ENCODE results near the gene KIR3DL3. TPM values are rescaled to one million over a fixed set of nuclear protein-coding genes. Genes with fewer than 3 reads are reported as not detected.
"Not testable (repeated sequence)": the region's sequence is repeated elsewhere in the genome, so short reads cannot be mapped to it uniquely, and the experiment has no call there.

Gene KIR3DL3
- total RNA-seq, 2 donors from 2014 or later: not detected

GRCh38 chr19:54741950-54742349 is 17.7 kb downstream of the KIR3DL3 start:
- H3K36me3 Mint-ChIP-seq (ENCODE audit: insufficient read depth in 2 of 2); ATAC-seq (replicated peaks in 1 of 2); DNase-seq; H3K9me3 Mint-ChIP-seq; H3K4me1 Mint-ChIP-seq (ENCODE audit: low read depth); H3K4me3 Mint-ChIP-seq; H3K27me3 Mint-ChIP-seq (ENCODE audit: low read depth); H3K27ac Mint-ChIP-seq: not testable (repeated sequence)

GRCh38 chr19:54744080-54744479 is 19.8 kb downstream of the KIR3DL3 start:
- not testable (repeated sequence) for H3K4me1 Mint-ChIP-seq (ENCODE audit: low read depth); ATAC-seq (replicated peaks in 1 of 2); H3K27me3 Mint-ChIP-seq (ENCODE audit: low read depth); H3K9me3 Mint-ChIP-seq; DNase-seq; H3K27ac Mint-ChIP-seq; H3K4me3 Mint-ChIP-seq; H3K36me3 Mint-ChIP-seq (ENCODE audit: insufficient read depth in 2 of 2)

DNA sequence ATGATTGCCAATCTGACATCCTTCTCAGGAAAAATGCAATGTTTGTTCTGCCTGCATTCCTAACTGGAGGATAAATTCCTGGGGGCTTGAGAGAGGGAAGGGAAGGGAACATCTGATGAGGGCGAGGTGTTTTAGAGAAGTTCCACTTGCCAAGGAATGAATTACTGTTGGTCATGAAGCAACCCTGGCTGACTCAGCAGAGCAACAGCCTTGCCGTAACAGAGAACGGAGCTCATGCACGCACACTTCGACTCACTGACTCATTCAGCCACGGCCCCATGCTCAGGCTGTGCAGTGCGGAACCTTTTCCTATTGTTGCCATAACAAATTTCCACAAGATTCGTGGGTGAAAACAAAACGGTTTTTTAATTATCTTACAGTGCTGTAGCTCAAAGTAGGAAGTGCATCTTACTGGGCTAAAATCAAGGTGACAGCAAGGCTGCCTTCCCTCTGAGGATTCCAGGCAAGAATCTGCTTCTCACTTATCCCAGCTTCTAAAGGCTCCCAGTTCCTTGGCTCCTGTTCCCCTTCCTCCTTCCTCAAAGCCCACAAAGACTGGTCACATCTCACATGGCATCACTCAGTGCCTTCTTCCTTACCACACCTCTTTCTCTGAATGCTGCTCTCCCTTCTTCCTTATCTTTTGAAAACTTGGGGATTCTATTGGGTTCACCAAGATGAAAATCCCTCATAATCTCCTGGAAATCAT is 23.5 kb downstream of the KIR3DL3 start:
- ATAC-seq (replicated peaks in 1 of 2); H3K27me3 Mint-ChIP-seq (ENCODE audit: low read depth); H3K36me3 Mint-ChIP-seq (ENCODE audit: insufficient read depth in 2 of 2); H3K4me1 Mint-ChIP-seq (ENCODE audit: low read depth); H3K27ac Mint-ChIP-seq; H3K4me3 Mint-ChIP-seq; DNase-seq; H3K9me3 Mint-ChIP-seq: not testable (repeated sequence)

GRCh38 chr19:54750276-54750675 is 26.0 kb downstream of the KIR3DL3 start:
- H3K4me3 Mint-ChIP-seq; H3K9me3 Mint-ChIP-seq; H3K4me1 Mint-ChIP-seq (ENCODE audit: low read depth); ATAC-seq (replicated peaks in 1 of 2); DNase-seq; H3K27me3 Mint-ChIP-seq (ENCODE audit: low read depth); H3K27ac Mint-ChIP-seq; H3K36me3 Mint-ChIP-seq (ENCODE audit: insufficient read depth in 2 of 2): not testable (repeated sequence)

DNA sequence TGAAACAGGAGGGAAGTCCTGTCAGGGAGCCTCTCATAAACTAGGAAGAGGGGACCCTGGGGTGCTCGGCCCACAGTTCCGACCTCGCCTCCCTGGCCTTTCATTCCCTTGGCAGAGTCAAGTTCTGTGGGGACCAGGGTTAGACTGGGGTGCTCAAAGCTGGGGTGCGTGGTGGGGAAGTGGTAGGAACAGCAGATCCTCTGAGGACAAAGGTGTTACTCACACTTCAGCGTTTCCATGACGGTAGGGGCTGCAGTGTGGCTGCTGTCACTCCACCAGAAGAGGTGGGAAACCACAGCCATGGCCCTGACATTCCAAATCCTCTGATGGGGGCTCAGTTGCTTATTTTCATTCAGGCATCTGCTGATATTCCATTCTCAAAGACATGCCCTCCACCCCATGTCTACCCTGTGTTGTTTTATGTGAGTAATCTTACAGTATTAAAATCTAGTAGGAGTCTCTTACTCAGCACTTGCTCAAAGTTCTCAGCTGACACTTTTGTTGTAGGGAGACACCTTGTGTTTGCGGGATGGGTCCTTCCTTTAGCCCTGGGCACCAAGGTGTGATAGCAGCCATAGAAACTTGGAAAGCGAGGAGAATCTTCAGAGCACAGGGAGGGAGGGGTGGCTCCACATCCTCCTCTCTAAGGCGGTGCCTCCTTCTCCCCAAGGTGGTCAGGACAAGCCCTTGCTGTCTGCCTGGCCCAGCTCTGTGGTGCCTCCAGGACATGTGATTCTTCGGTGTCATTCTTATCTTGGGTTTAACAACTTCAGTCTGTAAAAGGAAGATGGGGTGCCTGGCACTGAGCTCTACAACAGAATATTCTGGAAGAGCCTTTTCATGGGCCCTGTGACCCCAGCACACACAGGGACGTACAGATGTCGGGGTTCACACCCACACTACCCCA is 32.2 kb downstream of the KIR3DL3 start:
- H3K36me3 Mint-ChIP-seq (ENCODE audit: insufficient read depth in 2 of 2); H3K4me3 Mint-ChIP-seq; DNase-seq; H3K27ac Mint-ChIP-seq; H3K9me3 Mint-ChIP-seq; ATAC-seq (replicated peaks in 1 of 2); H3K27me3 Mint-ChIP-seq (ENCODE audit: low read depth); H3K4me1 Mint-ChIP-seq (ENCODE audit: low read depth): not testable (repeated sequence)

DNA sequence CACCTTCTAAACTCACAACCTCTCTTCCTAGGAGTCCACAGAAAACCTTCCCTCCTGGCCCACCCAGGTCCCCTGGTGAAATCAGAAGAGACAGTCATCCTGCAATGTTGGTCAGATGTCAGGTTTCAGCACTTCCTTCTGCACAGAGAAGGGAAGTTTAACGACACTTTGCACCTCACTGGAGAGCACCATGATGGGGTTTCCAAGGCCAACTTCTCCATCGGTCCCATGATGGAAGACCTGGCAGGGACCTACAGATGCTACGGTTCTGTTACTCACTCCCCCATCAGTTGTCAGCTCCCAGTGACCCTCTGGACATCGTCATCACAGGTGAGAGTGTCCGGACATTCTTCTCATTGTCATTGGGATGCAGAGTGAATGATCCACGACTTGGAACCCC is 34.3 kb downstream of the KIR3DL3 start:
- H3K36me3 Mint-ChIP-seq (ENCODE audit: insufficient read depth in 2 of 2); DNase-seq; ATAC-seq (replicated peaks in 1 of 2); H3K4me1 Mint-ChIP-seq (ENCODE audit: low read depth); H3K4me3 Mint-ChIP-seq; H3K9me3 Mint-ChIP-seq; H3K27ac Mint-ChIP-seq; H3K27me3 Mint-ChIP-seq (ENCODE audit: low read depth): not testable (repeated sequence)

GRCh38 chr19:54764219-54764618 is 40.0 kb downstream of the KIR3DL3 start:
- H3K9me3 Mint-ChIP-seq; H3K27ac Mint-ChIP-seq; H3K36me3 Mint-ChIP-seq (ENCODE audit: insufficient read depth in 2 of 2); DNase-seq; H3K27me3 Mint-ChIP-seq (ENCODE audit: low read depth); ATAC-seq (replicated peaks in 1 of 2); H3K4me1 Mint-ChIP-seq (ENCODE audit: low read depth); H3K4me3 Mint-ChIP-seq: not testable (repeated sequence)

GRCh38 chr19:54766464-54766863 is 42.2 kb downstream of the KIR3DL3 start:
- H3K9me3 Mint-ChIP-seq; DNase-seq; H3K27ac Mint-ChIP-seq; ATAC-seq (replicated peaks in 1 of 2); H3K4me1 Mint-ChIP-seq (ENCODE audit: low read depth); H3K27me3 Mint-ChIP-seq (ENCODE audit: low read depth); H3K4me3 Mint-ChIP-seq; H3K36me3 Mint-ChIP-seq (ENCODE audit: insufficient read depth in 2 of 2): not testable (repeated sequence)

- not testable (repeated sequence) for DNase-seq; ATAC-seq (replicated peaks in 1 of 2); H3K36me3 Mint-ChIP-seq (ENCODE audit: insufficient read depth in 2 of 2); H3K9me3 Mint-ChIP-seq; H3K4me1 Mint-ChIP-seq (ENCODE audit: low read depth); H3K27ac Mint-ChIP-seq; H3K4me3 Mint-ChIP-seq; H3K27me3 Mint-ChIP-seq (ENCODE audit: low read depth)
Measured at GRCh38 chr19:54769646-54770045, 45.4 kb downstream of the KIR3DL3 start, which contains the start of gene KIR2DL1. KIR2DL1 (plus strand) TSS chr19:54769793; CDS start chr19:54769851, 58 bp downstream.

DNA sequence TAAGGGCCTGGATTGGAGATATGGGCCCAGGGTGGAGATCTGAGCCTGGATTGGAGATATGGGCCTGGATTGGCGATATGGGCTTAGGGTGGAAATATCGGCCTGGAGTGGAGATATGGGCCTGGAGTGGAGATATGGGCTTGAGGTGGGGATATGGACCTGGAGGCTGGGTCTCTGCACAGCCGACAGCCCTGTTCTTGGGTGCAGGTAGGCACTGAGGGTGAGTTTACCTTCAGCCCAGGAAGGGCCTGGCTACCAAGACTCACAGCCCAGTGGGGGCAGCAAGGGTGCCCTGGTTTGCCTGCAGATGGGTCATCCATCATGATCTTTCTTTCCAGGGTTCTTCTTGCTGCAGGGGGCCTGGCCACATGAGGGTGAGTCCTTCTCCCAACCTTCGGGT is 46.3 kb downstream of the KIR3DL3 start:
- not testable (repeated sequence) for DNase-seq; H3K9me3 Mint-ChIP-seq; ATAC-seq (replicated peaks in 1 of 2); H3K4me3 Mint-ChIP-seq; H3K27ac Mint-ChIP-seq; H3K4me1 Mint-ChIP-seq (ENCODE audit: low read depth); H3K27me3 Mint-ChIP-seq (ENCODE audit: low read depth); H3K36me3 Mint-ChIP-seq (ENCODE audit: insufficient read depth in 2 of 2)

- not testable (repeated sequence) for H3K4me1 Mint-ChIP-seq (ENCODE audit: low read depth); H3K27ac Mint-ChIP-seq; H3K4me3 Mint-ChIP-seq; H3K9me3 Mint-ChIP-seq; H3K27me3 Mint-ChIP-seq (ENCODE audit: low read depth); DNase-seq; H3K36me3 Mint-ChIP-seq (ENCODE audit: insufficient read depth in 2 of 2); ATAC-seq (replicated peaks in 1 of 2)
Measured at GRCh38 chr19:54771018-54771960, 47.0 kb downstream of the KIR3DL3 start.

- H3K4me1 Mint-ChIP-seq (ENCODE audit: low read depth); H3K9me3 Mint-ChIP-seq; H3K36me3 Mint-ChIP-seq (ENCODE audit: insufficient read depth in 2 of 2); H3K27me3 Mint-ChIP-seq (ENCODE audit: low read depth); DNase-seq; H3K4me3 Mint-ChIP-seq; ATAC-seq (replicated peaks in 1 of 2); H3K27ac Mint-ChIP-seq: not testable (repeated sequence)
Measured at GRCh38 chr19:54772666-54773065, 48.4 kb downstream of the KIR3DL3 start.
